Astrocyte of the spinal cord (primary cell): ENCODE data around the gene ARHGEF3.

ENCODE experiments used
- DNase-seq: peaks from one replicate; pipeline ENCODE4 v3.0.0; 2011; ENCODE audit warnings: low read depth, low spot score
- H3K4me3 ChIP-seq: 2 replicates; pipeline ENCODE4 v1.5.1; 2011; ENCODE audit warnings: low read depth, mild to moderate bottlenecking, low read length, moderate library complexity
- CTCF ChIP-seq: IDR thresholded peaks from 2 replicates; pipeline ENCODE4 v1.5.1; 2012; ENCODE audit warnings: low read depth, mild to moderate bottlenecking, low read length, inconsistent platforms
- in situ Hi-C: cut with HindIII; loops from 2 replicates; pipeline ENCODE4 v1.10.0; 2017; ENCODE audit warnings: low sequenced_read_pairs

Gene ARHGEF3

GRCh38 chr3:56795829-56796185, 5.9 kb downstream of the ARHGEF3 start:
- DNase-seq: no peak
- H3K4me3 ChIP-seq: no peak overlapping the region
- TF ChIP-seq CTCF: no peak
- in situ Hi-C loops: no loop called here

GRCh38 chr3:56795097-56795828, 6.5 kb downstream of the ARHGEF3 start:
- H3K4me3 ChIP-seq: no peak overlapping the region
- DNase-seq: peak; percentile 35
- in situ Hi-C loops: no loop called here
- TF ChIP-seq CTCF: no peak

- no peak for DNase-seq
- in situ Hi-C loops: no loop called here
- TF ChIP-seq CTCF: no peak
- no peak overlapping the region for H3K4me3 ChIP-seq
Observed at GRCh38 chr3:56792193-56792592, 9.6 kb downstream of the ARHGEF3 start.

DNA sequence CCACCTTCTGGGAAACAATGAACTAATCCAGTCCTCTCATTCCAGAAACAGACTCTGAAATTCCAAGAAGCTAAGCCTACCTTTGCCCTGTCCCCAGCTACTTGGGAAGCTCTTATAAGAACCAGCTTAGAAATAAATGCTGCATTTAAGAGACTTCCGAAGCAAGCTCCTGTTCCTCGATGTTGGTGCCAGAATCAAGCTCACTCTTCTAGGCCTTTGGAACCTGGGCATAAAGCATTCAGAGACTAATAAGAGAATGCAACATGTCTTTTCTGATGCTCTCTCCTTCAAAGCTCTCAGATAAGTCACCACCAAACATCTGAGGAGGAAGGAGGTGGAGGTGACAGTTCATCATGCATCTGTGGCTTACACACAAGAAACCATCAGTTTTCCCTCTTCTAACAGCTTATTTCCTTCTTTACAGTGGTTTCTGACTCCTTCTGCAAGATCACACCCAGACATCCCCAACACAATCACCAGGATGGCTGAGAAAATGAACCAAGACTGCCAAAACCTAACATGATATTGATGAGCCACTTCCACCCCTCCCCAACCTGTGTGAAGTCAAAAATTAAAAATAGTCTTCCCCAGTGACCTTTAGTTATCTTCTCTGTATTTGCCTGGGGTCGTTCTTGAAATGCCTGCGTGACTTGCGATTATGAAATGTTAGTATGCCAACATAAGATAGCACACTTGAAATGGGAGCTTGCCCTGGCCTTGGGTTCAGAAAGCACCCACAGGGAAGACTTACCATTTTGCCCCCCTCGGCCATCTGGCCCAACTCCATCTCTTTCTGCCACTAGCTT, 11.5 kb downstream of the ARHGEF3 start:
- no peak for DNase-seq
- TF ChIP-seq CTCF: no peak
- in situ Hi-C loops: no loop called here
- H3K4me3 ChIP-seq: no peak overlapping the region

- no peak for DNase-seq
- no peak for TF ChIP-seq CTCF
- H3K4me3 ChIP-seq: no peak overlapping the region
- in situ Hi-C loops: no loop called here
Observed at GRCh38 chr3:56789076-56789475, 12.7 kb downstream of the ARHGEF3 start.

- in situ Hi-C loops: no loop called here
- no peak for TF ChIP-seq CTCF
- no peak overlapping the region for H3K4me3 ChIP-seq
- DNase-seq: no peak
Observed at GRCh38 chr3:56788521-56788920, 13.2 kb downstream of the ARHGEF3 start.
